H1 (cell line): ENCODE measurements around the gene RSPH9. TPM values are rescaled to one million over a fixed set of nuclear protein-coding genes. Genes with fewer than 3 reads are reported as not detected.

Source experiments
- CTCF ChIA-PET: fragments of 300-600 bp; sonication (Branson Sonifier 250); formaldehyde crosslinking; loops from one replicate; lab custom pipeline; 2021; ENCODE audit not compliant: partially characterized antibody; lab: Charles Lee
- POLR2A ChIA-PET: fragments of 300-600 bp; sonication (Branson Sonifier 250); formaldehyde crosslinking; loops from one replicate; lab custom pipeline; 2021; ENCODE audit warnings: inconsistent platforms; ENCODE audit not compliant: partially characterized antibody; lab: Charles Lee
- DNase-seq, 2 experiments: peaks; one replicate each; pipeline versions ENCODE4 v3.0.0 to v3.0.0-alpha.2; 2010 to 2022; ENCODE audit warnings: low spot score in 2 of 2, low read depth in 1 of 2, mixed read lengths in 1 of 2
- FAIRE-seq: peaks from 2 replicates; lab custom pipeline; 2011; peaks lifted over from hg19 to GRCh38; lab: Jason Lieb, UNC
- H2AFZ ChIP-seq: 2 replicates; pipeline ENCODE4 v1.8.1; 2012; ENCODE audit warnings: low read length, inconsistent platforms
- H2AK5ac ChIP-seq: 2 replicates; pipeline ENCODE4 v1.6.1; 2013; ENCODE audit warnings: low read depth, low read length
- H2BK120ac ChIP-seq: replicated peaks from 2 replicates; pipeline ENCODE3; 2013; ENCODE audit warnings: low read depth, low read length, inconsistent platforms
- H2BK12ac ChIP-seq: 2 replicates; pipeline ENCODE4 v1.6.1; 2013; ENCODE audit warnings: low read depth, low read length
- H2BK15ac ChIP-seq: 2 replicates; pipeline ENCODE4 v1.6.1; 2013; ENCODE audit warnings: low read length
- H2BK20ac ChIP-seq: 2 replicates; pipeline ENCODE4 v1.6.1; 2013; ENCODE audit warnings: low read length
- H2BK5ac ChIP-seq: 2 replicates; pipeline ENCODE4 v1.6.1; 2013; ENCODE audit warnings: low read depth, low read length
- H3K14ac ChIP-seq: 2 replicates; pipeline ENCODE4 v1.6.1; 2013; ENCODE audit warnings: inconsistent platforms; ENCODE audit not compliant: insufficient read length
- H3K18ac ChIP-seq: 2 replicates; pipeline ENCODE4 v1.6.1; 2013; ENCODE audit warnings: low read length; ENCODE audit errors: extremely low read depth
- H3K23ac ChIP-seq: 2 replicates; pipeline ENCODE4 v1.6.1; 2013; ENCODE audit warnings: inconsistent platforms; ENCODE audit not compliant: insufficient read length
- H3K23me2 ChIP-seq: 2 replicates; pipeline ENCODE4 v1.6.1; 2013; ENCODE audit warnings: low read depth, low read length
- H3K27ac ChIP-seq: 2 replicates; pipeline ENCODE4 v1.6.1; 2011; ENCODE audit warnings: low read depth, low read length, inconsistent platforms
- H3K27me3 ChIP-seq, 4 experiments: replicated peaks in 1 of 4; 1 replicate in 1 of 4; 2 replicates in 3 of 4; pipeline versions ENCODE4 v1.6.1 to v1.8.1; 2011 to 2013; ENCODE audit warnings: low read length in 3 of 4, mild to moderate bottlenecking in 3 of 4, inconsistent platforms in 2 of 4, mixed read lengths in 2 of 4, moderate library complexity in 1 of 4; ENCODE audit not compliant: control insufficient read depth in 3 of 4, insufficient read depth in 3 of 4; ENCODE audit errors: extremely low read depth in 1 of 4
- H3K36me3 ChIP-seq, 4 experiments: 2 replicates each; pipeline versions ENCODE4 v1.6.1 to v1.8.1; 2011 to 2013; ENCODE audit warnings: mild to moderate bottlenecking in 4 of 4, low read length in 3 of 4, moderate library complexity in 2 of 4, control low read depth in 1 of 4, inconsistent platforms in 1 of 4; ENCODE audit not compliant: insufficient read depth in 4 of 4, control insufficient read depth in 2 of 4
- H3K4ac ChIP-seq: replicated peaks from 2 replicates; pipeline ENCODE3; 2013; ENCODE audit warnings: low read length, low read depth, mixed read lengths, inconsistent platforms; ENCODE audit not compliant: insufficient read length
- H3K4me1 ChIP-seq, 4 experiments: replicated peaks in 1 of 4; 1 replicate in 1 of 4; 2 replicates in 3 of 4; pipeline versions ENCODE4 v1.6.1 to v1.8.1; 2011 to 2013; ENCODE audit warnings: low read length in 3 of 4, inconsistent platforms in 2 of 4, mixed read lengths in 1 of 4; ENCODE audit not compliant: insufficient read depth in 4 of 4, control insufficient read depth in 3 of 4
- H3K4me2 ChIP-seq, 2 experiments: 2 replicates each; pipeline versions ENCODE4 v1.6.1 to v1.8.1; 2011 to 2013; ENCODE audit warnings: low read depth in 2 of 2, low read length in 2 of 2, control low read depth in 1 of 2, inconsistent platforms in 1 of 2, mild to moderate bottlenecking in 1 of 2; ENCODE audit not compliant: insufficient read depth in 1 of 2
- H3K4me3 ChIP-seq, 4 experiments: fragments of 200-600, 300-600 bp in 1 of 4; sonication (generic), shearing (Covaris generic), sonication (Bioruptor Twin) in 1 of 4; 2 replicates each; pipeline versions ENCODE4 v1.5.1 to v1.8.1; 2011 to 2016; ENCODE audit warnings: low read length in 4 of 4, low read depth in 3 of 4, control low read depth in 2 of 4, inconsistent platforms in 2 of 4, mild to moderate bottlenecking in 2 of 4, mixed read lengths in 1 of 4, moderate library complexity in 1 of 4; ENCODE audit not compliant: insufficient read depth in 2 of 4; ENCODE audit errors: extremely low read depth in 1 of 4
- H3K56ac ChIP-seq: replicated peaks from 2 replicates; pipeline ENCODE3; 2013; ENCODE audit warnings: low read depth, mild to moderate bottlenecking, mixed read lengths, low read length, inconsistent platforms; ENCODE audit not compliant: insufficient read length
- H3K79me1 ChIP-seq: 2 replicates; pipeline ENCODE4 v1.6.1; 2013; ENCODE audit warnings: low read depth, low read length, control low read depth
- H3K79me2 ChIP-seq, 2 experiments: 2 replicates each; pipeline versions ENCODE4 v1.6.1 to v1.8.1; 2012 to 2013; ENCODE audit warnings: low read length in 2 of 2, mild to moderate bottlenecking in 2 of 2, inconsistent platforms in 1 of 2; ENCODE audit not compliant: insufficient read depth in 2 of 2, control insufficient read depth in 1 of 2
- H3K9ac ChIP-seq, 4 experiments: replicated peaks in 1 of 4; 1 replicate in 1 of 4; 2 replicates in 3 of 4; pipeline versions ENCODE4 v1.6.1 to v1.8.1; 2011 to 2013; ENCODE audit warnings: low read depth in 3 of 4, low read length in 3 of 4, control low read depth in 2 of 4, mild to moderate bottlenecking in 2 of 4, moderate library complexity in 2 of 4, inconsistent platforms in 1 of 4; ENCODE audit errors: extremely low read depth in 1 of 4
- H3K9me3 ChIP-seq, 2 experiments: 2 replicates each; pipeline versions ENCODE4 v1.6.1 to v1.8.1; 2012 to 2013; ENCODE audit warnings: mild to moderate bottlenecking in 2 of 2, moderate library complexity in 2 of 2, control low read depth in 1 of 2, inconsistent platforms in 1 of 2, low read depth in 1 of 2, low read length in 1 of 2, mixed read lengths in 1 of 2; ENCODE audit not compliant: insufficient read depth in 2 of 2
- H4K20me1 ChIP-seq, 2 experiments: replicated peaks in 1 of 2; 2 replicates each; pipeline versions ENCODE3 to v1.8.1; 2011 to 2013; ENCODE audit warnings: inconsistent platforms in 2 of 2, low read length in 2 of 2, mild to moderate bottlenecking in 1 of 2; ENCODE audit not compliant: insufficient read depth in 2 of 2, control insufficient read depth in 1 of 2
- H4K5ac ChIP-seq: 2 replicates; pipeline ENCODE4 v1.6.1; 2013; ENCODE audit warnings: low read length, low read depth, mixed read lengths, inconsistent platforms; ENCODE audit not compliant: insufficient read length
- H4K8ac ChIP-seq: 2 replicates; pipeline ENCODE4 v1.8.0; 2013; ENCODE audit warnings: mild to moderate bottlenecking, moderate library complexity, low read length, inconsistent platforms; ENCODE audit not compliant: insufficient read depth; ENCODE audit errors: extremely low read depth
- H4K91ac ChIP-seq: replicated peaks from 2 replicates; pipeline ENCODE3; 2013; ENCODE audit warnings: low read length, mixed read lengths, inconsistent platforms; ENCODE audit not compliant: insufficient read length
- GTF2F1 ChIP-seq: IDR thresholded peaks from 2 replicates; pipeline ENCODE4 v1.6.1; 2012; ENCODE audit warnings: low read depth, low read length, improper control_type of control experiment, borderline replicate concordance
- JUND ChIP-seq: IDR thresholded peaks from 2 replicates; pipeline ENCODE4 v1.6.1; 2011; ENCODE audit warnings: mild to moderate bottlenecking, improper control_type of control experiment, low read length
- KDM4A ChIP-seq: IDR thresholded peaks from one replicate; pipeline ENCODE4 v1.7.1; 2012; ENCODE audit warnings: low read depth, mild to moderate bottlenecking, moderate library complexity, low read length, inconsistent platforms; ENCODE audit not compliant: severe bottlenecking
- RNF2 ChIP-seq: fragments of 200-900, 300-1000 bp; sonication (generic); IDR thresholded peaks from 2 replicates; pipeline ENCODE4 v1.7.1; 2016; ENCODE audit warnings: borderline replicate concordance, low read depth, mild to moderate bottlenecking, antibody characterized with exemption, low read length; ENCODE audit not compliant: poor library complexity, severe bottlenecking; ENCODE audit errors: missing control alignments
- SAP30 ChIP-seq: fragments of 300-600 bp; sonication (generic); IDR thresholded peaks from 2 replicates; pipeline ENCODE4 v1.7.1; 2012; ENCODE audit warnings: low read length, moderate library complexity, mild to moderate bottlenecking, inconsistent platforms; ENCODE audit not compliant: insufficient read depth, insufficient replicate concordance
- SIN3A ChIP-seq, 2 experiments: IDR thresholded peaks in 1 of 2; conservative IDR thresholded peaks in 1 of 2; 2 replicates each; pipeline ENCODE4 v1.6.1; 2011 to 2012; ENCODE audit warnings: low read length in 2 of 2, improper control_type of control experiment in 1 of 2, low read depth in 1 of 2, mild to moderate bottlenecking in 1 of 2
- TAF1 ChIP-seq: IDR thresholded peaks from 2 replicates; pipeline ENCODE4 v1.6.1; 2011; ENCODE audit warnings: mild to moderate bottlenecking, low read depth, low read length
- WGBS, 2 experiments: shearing (Covaris generic) in 1 of 2; methylation state at CpG; one replicate each; pipeline versions ENCODE4 v1.1.6 to v1.1.7; 2013 to 2015; ENCODE audit warnings: low lambda C conversion rate in 2 of 2, mixed read lengths in 2 of 2, inconsistent platforms in 1 of 2, low coverage in 1 of 2, missing lambda C conversion rate in 1 of 2; ENCODE audit not compliant: insufficient replicate concordance in 2 of 2, insufficient coverage in 1 of 2, insufficient read length in 1 of 2; ENCODE audit errors: extremely low coverage in 1 of 2, missing lambda C conversion rate in 1 of 2; 5-methylcytosine and 5-hydroxymethylcytosine counted together
- polyA plus RNA-seq, 7 experiments: library from polyadenylated mRNA; depleted of rRNA in 3 of 7; stranded (reverse) in 5 of 7; unstranded in 2 of 7; fragments of >200 nt in 5 of 7; fragments of 200-250 nt in 2 of 7; gene quantifications; 1 replicate in 5 of 7; 2 replicates in 1 of 7; 4 replicates in 1 of 7; pipeline versions ENCODE4 v1.2.1 to v1.2.3, GENCODE V29; 2011 to 2013; ENCODE audit warnings: missing spikeins in 2 of 7, mixed read lengths in 2 of 7
- total RNA-seq: library from RNA; stranded (reverse); fragmentation: NEBNext Ultra II Directional; extraction: Animal tissue kit (Norgen Biotek cat#: 25700); gene quantifications from 2 replicates; pipeline ENCODE4 v1.2.1, GENCODE V29; 2021
- TF ChIP-seq, protein P1 (sequence below): IDR thresholded peaks from 2 replicates; pipeline ENCODE4 v1.6.1; 2012; ENCODE audit warnings: low read length, inconsistent platforms

The RSPH9 gene
- total and polyA plus RNA-seq, 2 of the 8 experiments (the other 6 are each of a cell fraction or from before 2014, with no cell fraction given), result 0.15 to 0.23 TPM

DNA sequence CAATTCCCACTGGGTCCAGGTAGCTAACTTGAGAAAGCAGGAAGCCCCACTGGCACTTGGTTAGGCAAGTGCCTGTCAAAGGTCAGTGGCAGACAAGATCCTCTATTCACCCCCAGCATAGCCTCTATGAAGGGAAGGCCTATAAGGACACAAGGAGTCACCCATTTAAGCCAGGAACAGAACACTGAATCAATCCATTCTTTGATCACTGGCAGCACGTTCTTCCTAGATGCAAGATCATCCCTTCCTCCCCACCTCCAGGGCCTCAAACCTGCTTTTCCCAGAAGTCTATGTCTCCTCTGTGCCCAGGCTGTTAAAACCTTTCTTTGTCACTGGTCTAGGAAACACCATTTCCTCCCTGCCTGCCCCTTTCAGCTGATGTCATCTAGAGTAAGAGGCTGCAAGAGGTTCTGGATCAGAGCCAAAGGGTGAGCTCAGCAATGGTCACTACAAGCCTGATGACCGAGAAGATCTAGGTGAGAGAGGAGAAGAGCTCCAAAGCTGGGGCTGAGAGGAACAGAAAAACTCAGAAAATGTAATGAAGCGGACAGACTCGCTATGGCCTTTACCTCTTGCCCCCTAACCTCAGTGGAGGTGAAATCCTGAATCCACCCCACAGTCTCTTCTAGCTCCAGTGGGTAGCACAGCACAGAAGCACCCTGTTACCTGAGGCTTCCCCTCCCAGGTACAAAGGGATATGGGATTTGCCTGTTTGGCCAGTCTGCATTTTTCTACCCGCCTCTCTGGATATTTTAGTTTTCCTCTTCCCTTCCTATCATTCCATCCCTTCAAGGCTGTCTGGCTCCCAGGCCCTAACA, 17.6 kb upstream of the RSPH9 start:
- H2BK12ac ChIP-seq, result no peak overlapping the region
- H3K56ac ChIP-seq, result no peak overlapping the region
- peaks cover 8% of the 10 kb centered on the region for H3K79me1 ChIP-seq
- FAIRE-seq, result no peak
- peak overlapping the region in 1 of 4 experiments; percentile 73; a peak in 2 of 8 replicates for H3K4me3 ChIP-seq
- no peak overlapping the region for H4K5ac ChIP-seq
- no peak overlapping the region for H3K18ac ChIP-seq
- DNase-seq, result no peak
- H3K79me2 ChIP-seq, result peaks cover 0 to 18% of the 10 kb centered on the region in 2 experiments; a peak in 2 of 4 replicates
- H2BK20ac ChIP-seq, result no peak overlapping the region
- H4K91ac ChIP-seq, result no peak overlapping the region
- no peak overlapping the region for H3K9ac ChIP-seq
- H2BK120ac ChIP-seq, result no peak overlapping the region
- H3K4me2 ChIP-seq, result peak overlapping the region in 1 of 2 experiments; percentile 84; a peak in 1 of 4 replicates
- no peak overlapping the region for H4K8ac ChIP-seq
- H4K20me1 ChIP-seq, result peaks cover 0 to 10% of the 10 kb centered on the region in 2 experiments
- H3K9me3 ChIP-seq, result no peaks in the 10 kb centered on the region
- no peak overlapping the region for H2AFZ ChIP-seq
- peaks cover 0 to 4% (median 0%) of the 10 kb centered on the region in 4 experiments; a peak in 3 of 7 replicates for H3K4me1 ChIP-seq
- no peak overlapping the region for H2AK5ac ChIP-seq
- H3K23me2 ChIP-seq, result peaks cover 9% of the 10 kb centered on the region
- no peak overlapping the region for H3K14ac ChIP-seq
- no peak overlapping the region for H3K23ac ChIP-seq
- POLR2A ChIA-PET, result interaction anchor here (1.3 to 4.7 kb wide), 5 partner anchors 9 to 17 kb away, joined by 3 to 79 read pairs (median 12); partner anchors contain the start of genes MAD2L1BP and RSPH9
- no peak overlapping the region for H2BK15ac ChIP-seq
- H3K27me3 ChIP-seq, result no peaks in the 10 kb centered on the region
- WGBS, 2 experiments, result 85% methylated on average over 5 of the region's 5 CpGs; no CpG with 5 or more reads in 1 of the 2 experiments
- no peak overlapping the region for H3K27ac ChIP-seq
- peaks cover 29 to 44% (median 38%) of the 10 kb centered on the region in 4 experiments for H3K36me3 ChIP-seq
- no peak overlapping the region for H3K4ac ChIP-seq
- CTCF ChIA-PET, result interaction anchor here (0.7 to 1.1 kb wide), 2 partner anchors 19 to 41 kb away, joined by 3 to 4 read pairs; no protein-coding TSS in a partner anchor
- no peak overlapping the region for H2BK5ac ChIP-seq
- no peak for TF ChIP-seq TAF1
- no peak for TF ChIP-seq GTF2F1
- TF ChIP-seq JUND, result no peak
- TF ChIP-seq, protein P1, sequence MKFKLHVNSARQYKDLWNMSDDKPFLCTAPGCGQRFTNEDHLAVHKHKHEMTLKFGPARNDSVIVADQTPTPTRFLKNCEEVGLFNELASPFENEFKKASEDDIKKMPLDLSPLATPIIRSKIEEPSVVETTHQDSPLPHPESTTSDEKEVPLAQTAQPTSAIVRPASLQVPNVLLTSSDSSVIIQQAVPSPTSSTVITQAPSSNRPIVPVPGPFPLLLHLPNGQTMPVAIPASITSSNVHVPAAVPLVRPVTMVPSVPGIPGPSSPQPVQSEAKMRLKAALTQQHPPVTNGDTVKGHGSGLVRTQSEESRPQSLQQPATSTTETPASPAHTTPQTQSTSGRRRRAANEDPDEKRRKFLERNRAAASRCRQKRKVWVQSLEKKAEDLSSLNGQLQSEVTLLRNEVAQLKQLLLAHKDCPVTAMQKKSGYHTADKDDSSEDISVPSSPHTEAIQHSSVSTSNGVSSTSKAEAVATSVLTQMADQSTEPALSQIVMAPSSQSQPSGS, result no peak
- TF ChIP-seq SIN3A (conservative IDR thresholded peaks at IDR 0.05 in 1 of 2, IDR thresholded peaks at IDR 0.05 in 1 of 2; ENCODE audit: low read depth in 1 of 2, low read length in 2 of 2), result no peak
- no peak for TF ChIP-seq KDM4A
- no peak for TF ChIP-seq RNF2
- no peak for TF ChIP-seq SAP30
